DOHH2 (cell line): Measurements from ENCODE around the gene IFNLR1.

Experiments used
- H3F3A ChIP-seq: fragments of 200-600 bp; sonication (generic), shearing (Covaris generic); 2 replicates; pipeline ENCODE4 v1.6.0; 2016; ENCODE audit warnings: antibody characterized with exemption, mild to moderate bottlenecking; ENCODE audit not compliant: control insufficient read depth, insufficient read depth
- H3K27ac ChIP-seq: fragments of 200-600 bp; sonication (generic); 2 replicates; pipeline ENCODE4 v1.5.1; 2014; ENCODE audit warnings: low read depth, mild to moderate bottlenecking, low read length, moderate library complexity
- H3K27me3 ChIP-seq: fragments of 200-600 bp; sonication (generic); 2 replicates; pipeline ENCODE4 v1.6.1; 2014; ENCODE audit warnings: mild to moderate bottlenecking, low read length, mixed read lengths; ENCODE audit not compliant: control insufficient read depth
- H3K36me3 ChIP-seq: fragments of 200-600 bp; sonication (generic); 2 replicates; pipeline ENCODE4 v1.6.1; 2014; ENCODE audit warnings: mild to moderate bottlenecking, low read length, moderate library complexity, mixed read lengths; ENCODE audit not compliant: control insufficient read depth
- H3K4me1 ChIP-seq: fragments of 200-600 bp; sonication (generic); 2 replicates; pipeline ENCODE4 v1.6.1; 2014; ENCODE audit warnings: mild to moderate bottlenecking, low read length, mixed read lengths; ENCODE audit not compliant: control insufficient read depth
- H3K4me2 ChIP-seq: fragments of 200-600 bp; sonication (generic); 2 replicates; pipeline ENCODE4 v1.6.0; 2014; ENCODE audit warnings: mild to moderate bottlenecking, low read length, moderate library complexity
- H3K4me3 ChIP-seq: fragments of 200-600 bp; sonication (generic); 2 replicates; pipeline ENCODE4 v1.5.1; 2014; ENCODE audit warnings: mild to moderate bottlenecking, low read length, mixed read lengths
- H3K79me2 ChIP-seq: fragments of 200-600 bp; sonication (generic); 2 replicates; pipeline ENCODE4 v1.6.1; 2014; ENCODE audit warnings: mild to moderate bottlenecking, low read length, mixed read lengths; ENCODE audit not compliant: control insufficient read depth
- H3K9me2 ChIP-seq: fragments of 200-600 bp; sonication (generic); replicated peaks from 2 replicates; pipeline ENCODE4 v1.6.1; 2014; ENCODE audit warnings: mild to moderate bottlenecking, low read length, mixed read lengths; ENCODE audit not compliant: control insufficient read depth
- H3K9me3 ChIP-seq: fragments of 200-600 bp; sonication (generic); 2 replicates; pipeline ENCODE4 v1.6.1; 2014; ENCODE audit warnings: antibody characterized with exemption, low read length, mixed read lengths; ENCODE audit not compliant: control insufficient read depth, insufficient read depth
- H4K20me1 ChIP-seq: fragments of 200-600 bp; sonication (generic); 2 replicates; pipeline ENCODE4 v1.6.0; 2014; ENCODE audit warnings: low read depth, mild to moderate bottlenecking, antibody characterized with exemption, low read length, moderate library complexity; ENCODE audit not compliant: control insufficient read depth, insufficient read depth
- CTCF ChIP-seq: fragments of 200-600 bp; sonication (generic); IDR thresholded peaks from one replicate; pipeline ENCODE4 v1.5.1; 2014; ENCODE audit warnings: antibody characterized with exemption, mild to moderate bottlenecking, low read depth, low read length; ENCODE audit not compliant: poor library complexity, severe bottlenecking
- EZH2phosphoT487 ChIP-seq: fragments of 200-600 bp; sonication (generic); IDR thresholded peaks from 2 replicates; pipeline ENCODE4 v1.6.1; 2017; ENCODE audit warnings: borderline replicate concordance, mild to moderate bottlenecking, antibody characterized with exemption, low read length, moderate library complexity, mixed read lengths

The IFNLR1 gene

GRCh38 chr1:24202556-24202955 is 15.5 kb upstream of the IFNLR1 start:
- Histone ChIP-seq H3K9me3 (no peaks in the 10 kb centered on the region), H3K79me2 (peaks cover 12% of the 10 kb centered on the region), H3K27ac (peak overlapping the region; percentile 36), H3F3A (no peaks in the 10 kb centered on the region; the same call in 1 of the 2 replicates), H4K20me1 (no peaks in the 10 kb centered on the region), H3K4me2 (peak overlapping the region; percentile 54), H3K36me3 (peaks cover 8% of the 10 kb centered on the region), H3K4me3 (peak overlapping the region; percentile 24), H3K4me1 (peaks cover 64% of the 10 kb centered on the region), H3K9me2 (no peaks in the 10 kb centered on the region), H3K27me3 (no peaks in the 10 kb centered on the region)
- TF ChIP-seq CTCF (no peak), EZH2phosphoT487 (no peak)

- H3K4me2 ChIP-seq, result peak overlapping the region; percentile 54
- H3F3A ChIP-seq, result peaks cover 2% of the 10 kb centered on the region; the same call in 1 of the 2 replicates
- H4K20me1 ChIP-seq, result no peaks in the 10 kb centered on the region
- H3K4me3 ChIP-seq, result peak overlapping the region; percentile 24
- H3K4me1 ChIP-seq, result peaks cover 66% of the 10 kb centered on the region
- peaks cover 12% of the 10 kb centered on the region for H3K79me2 ChIP-seq
- peak overlapping the region; percentile 36 for H3K27ac ChIP-seq
- TF ChIP-seq CTCF (peak; percentile 84), EZH2phosphoT487 (no peak)
- H3K9me2 ChIP-seq, result no peaks in the 10 kb centered on the region
- H3K27me3 ChIP-seq, result no peaks in the 10 kb centered on the region
- peaks cover 8% of the 10 kb centered on the region for H3K36me3 ChIP-seq
- H3K9me3 ChIP-seq, result no peaks in the 10 kb centered on the region
These were observed 14.9 kb upstream of the IFNLR1 start for GRCh38 chr1:24201941-24202440.

DNA sequence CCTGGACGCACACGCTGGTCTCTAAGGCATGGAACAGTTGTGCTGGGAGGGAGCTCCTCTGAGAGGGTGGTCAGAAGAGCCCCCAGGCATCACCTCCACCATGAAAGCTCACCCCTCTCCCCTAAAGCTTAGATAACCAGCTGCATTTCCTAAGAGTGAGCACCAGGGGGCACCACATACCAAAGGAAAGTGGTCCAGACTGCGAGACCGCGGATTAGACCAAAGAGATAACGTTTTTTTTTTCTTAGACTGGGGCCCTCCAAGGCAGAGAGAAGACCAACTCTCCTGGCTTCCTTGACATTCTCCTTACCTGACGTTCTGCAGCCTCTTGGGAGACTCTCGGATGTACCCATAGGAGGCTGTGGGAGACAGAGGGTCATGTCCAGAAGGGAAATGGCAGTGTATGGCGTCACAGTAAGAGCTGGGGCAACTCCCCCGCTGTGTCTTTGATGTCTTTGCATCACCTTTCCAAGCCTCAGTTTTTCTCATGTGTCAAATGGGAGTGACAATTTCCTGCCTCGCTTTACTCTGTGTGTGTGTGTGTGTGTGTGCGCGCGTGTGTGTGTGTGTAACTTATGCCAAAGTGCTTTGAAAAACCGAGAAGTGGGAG is 12.3 kb upstream of the IFNLR1 start:
- Histone ChIP-seq H3K4me3 (peak overlapping the region; percentile 61), H3K79me2 (peaks cover 12% of the 10 kb centered on the region), H3K36me3 (peaks cover 8% of the 10 kb centered on the region), H3K9me3 (no peaks in the 10 kb centered on the region), H3K4me2 (peak overlapping the region; percentile 62), H3K4me1 (peaks cover 71% of the 10 kb centered on the region), H3K27me3 (no peaks in the 10 kb centered on the region), H3F3A (peaks cover 2% of the 10 kb centered on the region; the same call in 1 of the 2 replicates), H4K20me1 (no peaks in the 10 kb centered on the region), H3K9me2 (no peaks in the 10 kb centered on the region), H3K27ac (peak overlapping the region; percentile 57)
- no peak for TF ChIP-seq EZH2phosphoT487
- TF ChIP-seq CTCF, result peak; percentile 91
